HEK293 (cell line): ENCODE measurements around the gene NIBAN1.

Experiments used
- CTCF ChIA-PET: fragments of 350-600 bp; formaldehyde crosslinking; extraction: SDS; loops from one replicate; lab custom pipeline; 2021; ENCODE audit warnings: antibody characterized with exemption; lab: Yijun Ruan, JAX
- POLR2A ChIA-PET: fragments of 300-600 bp; formaldehyde crosslinking; extraction: SDS; loops from one replicate; lab custom pipeline; 2020; ENCODE audit warnings: antibody characterized with exemption, inconsistent platforms; lab: Yijun Ruan, JAX
- H3K27ac ChIP-seq: fragments of 200-500 bp; sonication (Bioruptor generic); 2 replicates; pipeline ENCODE4 v1.5.1; 2014; ENCODE audit warnings: low read depth, low read length, control low read depth, inconsistent platforms; ENCODE audit errors: extremely low read depth
- H3K36me3 ChIP-seq, 2 experiments: fragments of 200-500 bp in 1 of 2; sonication (Bioruptor generic) in 1 of 2; 1 replicate in 1 of 2; 2 replicates in 1 of 2; pipeline ENCODE4 v1.5.1; 2014 to 2017; ENCODE audit warnings: inconsistent platforms in 2 of 2, low read length in 2 of 2; ENCODE audit not compliant: control insufficient read depth in 2 of 2, insufficient read depth in 1 of 2
- H3K4me1 ChIP-seq: fragments of 200-500 bp; sonication (Bioruptor generic); 2 replicates; pipeline ENCODE4 v1.5.1; 2014; ENCODE audit warnings: mild to moderate bottlenecking, low read length, inconsistent platforms; ENCODE audit not compliant: control insufficient read depth, insufficient read depth
- H3K4me3 ChIP-seq: 2 replicates; pipeline ENCODE4 v1.5.1; 2011; ENCODE audit warnings: low read depth, mild to moderate bottlenecking, control low read depth, low read length, moderate library complexity
- H3K9me3 ChIP-seq: fragments of 200-500 bp; sonication (Bioruptor generic); 2 replicates; pipeline ENCODE4 v1.5.1; 2014; ENCODE audit warnings: low read depth, low read length, inconsistent platforms; ENCODE audit not compliant: control insufficient read depth, insufficient read depth
- GLI2 ChIP-seq: fragments of 450-650 bp; formaldehyde crosslinking; IDR thresholded peaks from 2 replicates; pipeline ENCODE4; 2017; ENCODE audit warnings: missing biosample characterization, missing genetic modification characterization, low read depth, borderline replicate concordance
- KLF7 ChIP-seq: fragments of 450-650 bp; formaldehyde crosslinking; IDR thresholded peaks from 2 replicates; pipeline ENCODE4 v1.5.1; 2016; ENCODE audit warnings: missing biosample characterization, missing genetic modification characterization, borderline replicate concordance
- KLF8 ChIP-seq: fragments of 450-650 bp; formaldehyde crosslinking; IDR thresholded peaks from 2 replicates; pipeline ENCODE4 v1.5.1; 2016; ENCODE audit warnings: missing biosample characterization, missing genetic modification characterization
- OSR2 ChIP-seq: fragments of 450-650 bp; formaldehyde crosslinking; IDR thresholded peaks from 2 replicates; pipeline ENCODE4 v1.5.1; 2016; ENCODE audit warnings: missing biosample characterization, missing genetic modification characterization
- ZNF398 ChIP-seq: fragments of 450-650 bp; formaldehyde crosslinking; IDR thresholded peaks from 2 replicates; pipeline ENCODE4 v1.5.1; 2017; ENCODE audit warnings: missing biosample characterization, missing genetic modification characterization
- ZNF423 ChIP-seq: fragments of 450-650 bp; formaldehyde crosslinking; IDR thresholded peaks from 2 replicates; pipeline ENCODE4 v1.5.1; 2016; ENCODE audit warnings: missing biosample characterization, missing genetic modification characterization
- ZNF501 ChIP-seq: fragments of 450-650 bp; formaldehyde crosslinking; IDR thresholded peaks from 2 replicates; pipeline ENCODE4 v1.5.1; 2016; ENCODE audit warnings: missing biosample characterization, missing genetic modification characterization
- ZNF549 ChIP-seq: fragments of 450-650 bp; IDR thresholded peaks from 2 replicates; pipeline ENCODE4 v1.5.1; 2018; ENCODE audit warnings: missing biosample characterization, missing genetic modification characterization, mild to moderate bottlenecking, inconsistent platforms, moderate library complexity
- ZNF596 ChIP-seq: fragments of 450-650 bp; IDR thresholded peaks from 2 replicates; pipeline ENCODE4 v1.5.0; 2018; ENCODE audit warnings: missing biosample characterization, mild to moderate bottlenecking, missing genetic modification characterization, moderate library complexity
- ZNF677 ChIP-seq: fragments of 450-650 bp; IDR thresholded peaks from 2 replicates; pipeline ENCODE4 v1.5.0; 2018; ENCODE audit warnings: missing biosample characterization, mild to moderate bottlenecking, missing genetic modification characterization, moderate library complexity
- TF ChIP-seq, protein P1 (sequence below): fragments of 450-650 bp; formaldehyde crosslinking; IDR thresholded peaks from 2 replicates; pipeline ENCODE4 v1.5.1; 2016; ENCODE audit warnings: missing biosample characterization, missing genetic modification characterization
- TF ChIP-seq, protein P2 (sequence below): fragments of 450-650 bp; formaldehyde crosslinking; IDR thresholded peaks from 2 replicates; pipeline ENCODE4 v1.5.1; 2016; ENCODE audit warnings: missing biosample characterization, missing genetic modification characterization, borderline replicate concordance

The NIBAN1 gene

DNA sequence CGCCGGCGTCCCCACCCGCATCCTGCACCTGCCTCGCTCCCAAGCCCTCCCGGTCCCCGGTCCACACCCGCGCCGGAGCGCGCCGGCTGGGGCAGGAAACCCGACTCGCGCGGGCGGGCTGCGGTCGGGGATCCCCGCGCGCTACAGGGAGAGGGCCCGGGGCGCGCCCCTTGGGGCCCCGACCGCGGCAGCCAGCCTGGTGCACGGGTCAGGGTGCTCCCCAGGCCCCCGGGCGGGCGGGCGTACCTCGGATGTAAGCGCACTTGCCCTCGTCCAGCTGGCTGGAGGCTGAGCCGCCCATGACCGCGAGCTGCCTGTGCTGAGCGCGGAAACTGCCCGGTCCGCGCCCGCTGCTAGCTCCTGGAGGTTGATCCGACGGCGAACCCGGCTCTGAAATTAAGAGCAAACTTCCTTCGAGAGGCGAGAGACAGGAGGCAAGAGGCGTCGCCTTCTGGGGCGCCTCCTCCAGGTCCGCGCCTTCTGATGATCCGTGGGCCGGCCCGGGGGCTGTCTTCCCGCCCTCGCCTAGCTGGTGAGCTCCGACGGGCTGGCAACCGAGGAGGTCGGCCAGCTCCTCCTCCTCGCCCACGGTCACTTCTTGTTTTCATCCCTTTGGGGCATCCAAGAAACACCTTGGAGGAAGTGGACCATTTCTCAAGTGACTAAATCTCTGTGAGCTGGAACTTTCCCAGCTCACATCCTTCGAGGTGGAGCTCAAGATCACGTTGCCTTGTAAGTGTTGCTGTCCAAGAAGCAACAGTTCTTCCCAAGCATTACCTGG, at the start of gene NIBAN1 (continued):
- TF ChIP-seq GLI2 (tag by site-specific recombination), result no peak

GRCh38 chr1:185017966-185018365, 43.7 kb upstream of the NIBAN1 start:
- H3K27ac ChIP-seq, result no peak overlapping the region
- H3K36me3 ChIP-seq, result no peaks in the 10 kb centered on the region
- no peak overlapping the region for H3K4me3 ChIP-seq
- no peaks in the 10 kb centered on the region; the same call in 1 of the 2 replicates for H3K4me1 ChIP-seq
- TF ChIP-seq KLF7 (tag by site-specific recombination) (no peak), ZNF596 (tag by site-specific recombination) (no peak), KLF8 (tag by site-specific recombination) (no peak), ZNF677 (tag by site-specific recombination) (no peak)
- ChIA-PET POLR2A (no interaction called here), CTCF (interaction anchor here (1.3 kb wide), 1 partner anchor 152 kb away, joined by 5 read pairs; no protein-coding TSS in a partner anchor)
- no peaks in the 10 kb centered on the region for H3K9me3 ChIP-seq

- POLR2A ChIA-PET, result no interaction called here
- H3K4me3 ChIP-seq, result no peak overlapping the region
- H3K36me3 ChIP-seq, result no peaks in the 10 kb centered on the region
- H3K4me1 ChIP-seq, result no peaks in the 10 kb centered on the region; the same call in 1 of the 2 replicates
- CTCF ChIA-PET, result interaction anchor here (1.3 kb wide), 1 partner anchor 153 kb away, joined by 5 read pairs; no protein-coding TSS in a partner anchor
- H3K27ac ChIP-seq, result no peak overlapping the region
- no peaks in the 10 kb centered on the region for H3K9me3 ChIP-seq
- TF ChIP-seq, protein P1, sequence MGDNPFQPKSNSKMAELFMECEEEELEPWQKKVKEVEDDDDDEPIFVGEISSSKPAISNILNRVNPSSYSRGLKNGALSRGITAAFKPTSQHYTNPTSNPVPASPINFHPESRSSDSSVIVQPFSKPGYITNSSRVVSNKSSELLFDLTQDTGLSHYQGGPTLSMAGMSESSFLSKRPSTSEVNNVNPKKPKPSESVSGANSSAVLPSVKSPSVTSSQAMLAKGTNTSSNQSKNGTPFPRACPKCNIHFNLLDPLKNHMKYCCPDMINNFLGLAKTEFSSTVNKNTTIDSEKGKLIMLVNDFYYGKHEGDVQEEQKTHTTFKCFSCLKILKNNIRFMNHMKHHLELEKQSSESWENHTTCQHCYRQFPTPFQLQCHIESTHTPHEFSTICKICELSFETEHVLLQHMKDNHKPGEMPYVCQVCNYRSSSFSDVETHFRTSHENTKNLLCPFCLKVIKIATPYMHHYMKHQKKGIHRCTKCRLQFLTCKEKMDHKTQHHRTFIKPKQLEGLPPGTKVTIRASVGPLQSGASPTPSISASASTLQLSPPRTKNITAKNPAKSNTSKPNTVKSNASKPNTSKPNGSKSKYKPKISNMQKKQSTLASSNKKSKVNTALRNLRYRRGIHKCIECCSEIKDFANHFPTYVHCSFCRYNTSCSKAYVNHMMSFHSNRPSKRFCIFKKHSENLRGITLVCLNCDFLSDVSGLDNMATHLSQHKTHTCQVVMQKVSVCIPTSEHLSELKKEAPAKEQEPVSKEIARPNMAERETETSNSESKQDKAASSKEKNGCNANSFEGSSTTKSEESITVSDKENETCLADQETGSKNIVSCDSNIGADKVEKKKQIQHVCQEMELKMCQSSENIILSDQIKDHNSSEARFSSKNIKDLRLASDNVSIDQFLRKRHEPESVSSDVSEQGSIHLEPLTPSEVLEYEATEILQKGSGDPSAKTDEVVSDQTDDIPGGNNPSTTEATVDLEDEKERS (tag by site-specific recombination), result no peak
- TF ChIP-seq ZNF398, result no peak
- TF ChIP-seq, protein P2, sequence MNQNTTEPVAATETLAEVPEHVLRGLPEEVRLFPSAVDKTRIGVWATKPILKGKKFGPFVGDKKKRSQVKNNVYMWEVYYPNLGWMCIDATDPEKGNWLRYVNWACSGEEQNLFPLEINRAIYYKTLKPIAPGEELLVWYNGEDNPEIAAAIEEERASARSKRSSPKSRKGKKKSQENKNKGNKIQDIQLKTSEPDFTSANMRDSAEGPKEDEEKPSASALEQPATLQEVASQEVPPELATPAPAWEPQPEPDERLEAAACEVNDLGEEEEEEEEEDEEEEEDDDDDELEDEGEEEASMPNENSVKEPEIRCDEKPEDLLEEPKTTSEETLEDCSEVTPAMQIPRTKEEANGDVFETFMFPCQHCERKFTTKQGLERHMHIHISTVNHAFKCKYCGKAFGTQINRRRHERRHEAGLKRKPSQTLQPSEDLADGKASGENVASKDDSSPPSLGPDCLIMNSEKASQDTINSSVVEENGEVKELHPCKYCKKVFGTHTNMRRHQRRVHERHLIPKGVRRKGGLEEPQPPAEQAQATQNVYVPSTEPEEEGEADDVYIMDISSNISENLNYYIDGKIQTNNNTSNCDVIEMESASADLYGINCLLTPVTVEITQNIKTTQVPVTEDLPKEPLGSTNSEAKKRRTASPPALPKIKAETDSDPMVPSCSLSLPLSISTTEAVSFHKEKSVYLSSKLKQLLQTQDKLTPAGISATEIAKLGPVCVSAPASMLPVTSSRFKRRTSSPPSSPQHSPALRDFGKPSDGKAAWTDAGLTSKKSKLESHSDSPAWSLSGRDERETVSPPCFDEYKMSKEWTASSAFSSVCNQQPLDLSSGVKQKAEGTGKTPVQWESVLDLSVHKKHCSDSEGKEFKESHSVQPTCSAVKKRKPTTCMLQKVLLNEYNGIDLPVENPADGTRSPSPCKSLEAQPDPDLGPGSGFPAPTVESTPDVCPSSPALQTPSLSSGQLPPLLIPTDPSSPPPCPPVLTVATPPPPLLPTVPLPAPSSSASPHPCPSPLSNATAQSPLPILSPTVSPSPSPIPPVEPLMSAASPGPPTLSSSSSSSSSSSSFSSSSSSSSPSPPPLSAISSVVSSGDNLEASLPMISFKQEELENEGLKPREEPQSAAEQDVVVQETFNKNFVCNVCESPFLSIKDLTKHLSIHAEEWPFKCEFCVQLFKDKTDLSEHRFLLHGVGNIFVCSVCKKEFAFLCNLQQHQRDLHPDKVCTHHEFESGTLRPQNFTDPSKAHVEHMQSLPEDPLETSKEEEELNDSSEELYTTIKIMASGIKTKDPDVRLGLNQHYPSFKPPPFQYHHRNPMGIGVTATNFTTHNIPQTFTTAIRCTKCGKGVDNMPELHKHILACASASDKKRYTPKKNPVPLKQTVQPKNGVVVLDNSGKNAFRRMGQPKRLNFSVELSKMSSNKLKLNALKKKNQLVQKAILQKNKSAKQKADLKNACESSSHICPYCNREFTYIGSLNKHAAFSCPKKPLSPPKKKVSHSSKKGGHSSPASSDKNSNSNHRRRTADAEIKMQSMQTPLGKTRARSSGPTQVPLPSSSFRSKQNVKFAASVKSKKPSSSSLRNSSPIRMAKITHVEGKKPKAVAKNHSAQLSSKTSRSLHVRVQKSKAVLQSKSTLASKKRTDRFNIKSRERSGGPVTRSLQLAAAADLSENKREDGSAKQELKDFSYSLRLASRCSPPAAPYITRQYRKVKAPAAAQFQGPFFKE (tag by site-specific recombination), result no peak
- no peak for TF ChIP-seq ZNF549 (tag by site-specific recombination)
- no peak for TF ChIP-seq ZNF501 (tag by site-specific recombination)
- no peak for TF ChIP-seq OSR2 (tag by site-specific recombination)
- no peak for TF ChIP-seq ZNF423 (tag by site-specific recombination)
Measured at GRCh38 chr1:185017338-185017737, 43.0 kb upstream of the NIBAN1 start.
